Activated T-helper 1 cell treated with anti-CD3 and anti-CD28 coated beads, Interleukin-12 subunit alpha, Interleukin-12 subunit beta, Interleukin-2, Interleukin-4 antibody, amounts not matched to agents 30 ng/mL and 10 ng/mL and 1 ng/mL, durations not matched to agents 14 hours and 24 hours and 36 hours (primary cell): ENCODE measurements around the gene AUNIP. TPM values are rescaled to one million over a fixed set of nuclear protein-coding genes. Genes with fewer than 3 reads are reported as not detected.

Experiments used
- DNase-seq: peaks from one replicate; pipeline ENCODE4 v3.0.0; 2021; ENCODE audit warnings: low spot score
- H3K27ac Mint-ChIP-seq: one replicate; pipeline ENCODE4 v1.8.0; 2021; ENCODE audit warnings: mild to moderate bottlenecking, mixed read lengths
- H3K27me3 Mint-ChIP-seq: one replicate; pipeline ENCODE4 v1.8.0; 2022; ENCODE audit warnings: mild to moderate bottlenecking, moderate library complexity, mixed read lengths; ENCODE audit not compliant: insufficient read depth
- H3K36me3 Mint-ChIP-seq: one replicate; pipeline ENCODE4 v1.8.0; 2021; ENCODE audit warnings: low read depth, mixed read lengths
- H3K4me1 Mint-ChIP-seq: one replicate; pipeline ENCODE4 v1.8.0; 2021; ENCODE audit warnings: low read depth, mixed read lengths
- H3K4me3 Mint-ChIP-seq: one replicate; pipeline ENCODE4 v1.8.0; 2021; ENCODE audit warnings: mild to moderate bottlenecking, moderate library complexity, mixed read lengths
- H3K9me3 Mint-ChIP-seq: one replicate; pipeline ENCODE4 v1.8.0; 2021; ENCODE audit warnings: mixed read lengths
- intact Hi-C: fragments of 100-400 bp; cut with micrococcal nuclease; formaldehyde crosslinking; loops from one replicate; pipeline ENCODE4 v1.15.1; 2024
- total RNA-seq: library from RNA; stranded (reverse); gene quantifications from 2 replicates; pipeline ENCODE4 v1.2.3, GENCODE V29; 2022

AUNIP gene
- total RNA-seq, 1 donor from 2014 or later: 10.2 TPM

- Mint-ChIP-seq H3K27ac (no peak overlapping the region), H3K4me3 (no peak overlapping the region), H3K27me3 (peaks cover 13% of the 10 kb centered on the region), H3K4me1 (no peaks in the 10 kb centered on the region), H3K36me3 (no peaks in the 10 kb centered on the region), H3K9me3 (no peaks in the 10 kb centered on the region)
- intact Hi-C loops: no loop called here
- DNase-seq: no peak
These were observed 20.4 kb upstream of the AUNIP start for GRCh38 chr1:25879675-25880074.

GRCh38 chr1:25878690-25879089 is 19.4 kb upstream of the AUNIP start:
- Mint-ChIP-seq H3K4me1 (no peaks in the 10 kb centered on the region), H3K4me3 (no peak overlapping the region), H3K27ac (no peak overlapping the region), H3K36me3 (no peaks in the 10 kb centered on the region), H3K9me3 (no peaks in the 10 kb centered on the region), H3K27me3 (peaks cover 13% of the 10 kb centered on the region)
- DNase-seq: no peak
- intact Hi-C loops: no loop called here

- Mint-ChIP-seq H3K27ac (no peak overlapping the region), H3K36me3 (no peaks in the 10 kb centered on the region), H3K4me1 (no peaks in the 10 kb centered on the region), H3K27me3 (peaks cover 13% of the 10 kb centered on the region), H3K9me3 (no peaks in the 10 kb centered on the region), H3K4me3 (no peak overlapping the region)
- intact Hi-C loops: no loop called here
- DNase-seq: no peak
These were observed 17.9 kb upstream of the AUNIP start for GRCh38 chr1:25877155-25877554.

GRCh38 chr1:25876693-25877077 is 17.4 kb upstream of the AUNIP start:
- H3K4me3 Mint-ChIP-seq: no peak overlapping the region
- intact Hi-C loops: no loop called here
- no peak for DNase-seq

GRCh38 chr1:25875856-25876692 is 16.8 kb upstream of the AUNIP start:
- H3K4me1 Mint-ChIP-seq: no peaks in the 10 kb centered on the region
- no peak for DNase-seq
- intact Hi-C loops: loop anchor here (1.0 kb wide), 2 partner anchors 17 to 30 kb away; partner anchors contain the start of genes AUNIP and STMN1
- peak overlapping the region; percentile 70 for H3K27ac Mint-ChIP-seq
- no peaks in the 10 kb centered on the region for H3K36me3 Mint-ChIP-seq
- H3K27me3 Mint-ChIP-seq: peaks cover 13% of the 10 kb centered on the region
- H3K4me3 Mint-ChIP-seq: peak overlapping the region; percentile 83
- H3K9me3 Mint-ChIP-seq: no peaks in the 10 kb centered on the region

More at GRCh38 chr1:25876693-25877077, 17.4 kb upstream of the AUNIP start:
- no peak overlapping the region for H3K27ac Mint-ChIP-seq
- no peaks in the 10 kb centered on the region for H3K9me3 Mint-ChIP-seq
- no peaks in the 10 kb centered on the region for H3K4me1 Mint-ChIP-seq
- H3K27me3 Mint-ChIP-seq: peaks cover 13% of the 10 kb centered on the region
- H3K36me3 Mint-ChIP-seq: no peaks in the 10 kb centered on the region

- intact Hi-C loops: loop anchor here (1.0 kb wide), 2 partner anchors 16 to 31 kb away; partner anchors contain the start of genes AUNIP and STMN1
- peak; percentile 50 for DNase-seq
- H3K27ac Mint-ChIP-seq: peak within 1 kb of the TSS; percentile 70
- no peaks in the 10 kb centered on the region for H3K36me3 Mint-ChIP-seq
- no peaks in the 10 kb centered on the region for H3K9me3 Mint-ChIP-seq
- H3K27me3 Mint-ChIP-seq: peaks cover 12% of the 10 kb centered on the region
- H3K4me1 Mint-ChIP-seq: no peaks in the 10 kb centered on the region
- peak within 1 kb of the TSS; percentile 84 for H3K4me3 Mint-ChIP-seq
These were observed 16.0 kb upstream of the AUNIP start, which contains the start of gene PAQR7 for GRCh38 chr1:25875154-25875855. Gene PAQR7, minus strand, starts transcription at chr1:25875708. Its CDS starts 11,869 bp downstream, at chr1:25863839.

- no peaks in the 10 kb centered on the region for H3K9me3 Mint-ChIP-seq
- intact Hi-C loops: loop anchor here (1.0 kb wide), 2 partner anchors 15 to 32 kb away; partner anchors contain the start of genes AUNIP and STMN1
- peaks cover 12% of the 10 kb centered on the region for H3K27me3 Mint-ChIP-seq
- no peak for DNase-seq
- no peak overlapping the region for H3K27ac Mint-ChIP-seq
- H3K36me3 Mint-ChIP-seq: no peaks in the 10 kb centered on the region
- H3K4me1 Mint-ChIP-seq: no peaks in the 10 kb centered on the region
- H3K4me3 Mint-ChIP-seq: peak overlapping the region; percentile 84
These were observed 15.4 kb upstream of the AUNIP start for GRCh38 chr1:25874635-25875153.

GRCh38 chr1:25874209-25874608 is 15.0 kb upstream of the AUNIP start:
- intact Hi-C loops: no loop called here
- H3K27ac Mint-ChIP-seq: no peak overlapping the region

GRCh38 chr1:25873120-25873519 is 13.9 kb upstream of the AUNIP start:
- intact Hi-C loops: no loop called here
- Mint-ChIP-seq H3K27me3 (peaks cover 12% of the 10 kb centered on the region), H3K9me3 (no peaks in the 10 kb centered on the region), H3K27ac (no peak overlapping the region), H3K36me3 (no peaks in the 10 kb centered on the region), H3K4me1 (no peaks in the 10 kb centered on the region), H3K4me3 (no peak overlapping the region)
- DNase-seq: no peak

More at GRCh38 chr1:25874209-25874608, 15.0 kb upstream of the AUNIP start:
- no peaks in the 10 kb centered on the region for H3K9me3 Mint-ChIP-seq
- no peak for DNase-seq
- H3K27me3 Mint-ChIP-seq: peaks cover 12% of the 10 kb centered on the region
- H3K36me3 Mint-ChIP-seq: no peaks in the 10 kb centered on the region
- no peaks in the 10 kb centered on the region for H3K4me1 Mint-ChIP-seq
- peak overlapping the region; percentile 84 for H3K4me3 Mint-ChIP-seq

- H3K4me3 Mint-ChIP-seq: no peak overlapping the region
- H3K27me3 Mint-ChIP-seq: peaks cover 8% of the 10 kb centered on the region
- H3K4me1 Mint-ChIP-seq: no peaks in the 10 kb centered on the region
- intact Hi-C loops: no loop called here
- H3K27ac Mint-ChIP-seq: no peak overlapping the region
- DNase-seq: no peak
- no peaks in the 10 kb centered on the region for H3K9me3 Mint-ChIP-seq
- no peaks in the 10 kb centered on the region for H3K36me3 Mint-ChIP-seq
These were observed 13.5 kb upstream of the AUNIP start for GRCh38 chr1:25872713-25873112.

GRCh38 chr1:25871704-25872494 is 12.6 kb upstream of the AUNIP start:
- Mint-ChIP-seq H3K9me3 (no peaks in the 10 kb centered on the region), H3K4me3 (no peak overlapping the region), H3K27ac (no peak overlapping the region), H3K36me3 (no peaks in the 10 kb centered on the region), H3K27me3 (peaks cover 3% of the 10 kb centered on the region), H3K4me1 (no peaks in the 10 kb centered on the region)
- intact Hi-C loops: no loop called here
- DNase-seq: no peak

- DNase-seq: no peak
- Mint-ChIP-seq H3K36me3 (no peaks in the 10 kb centered on the region), H3K9me3 (no peaks in the 10 kb centered on the region), H3K4me1 (no peaks in the 10 kb centered on the region), H3K27ac (no peak overlapping the region), H3K27me3 (peaks cover 3% of the 10 kb centered on the region), H3K4me3 (no peak overlapping the region)
- intact Hi-C loops: no loop called here
These were observed 11.9 kb upstream of the AUNIP start for GRCh38 chr1:25871086-25871703.
